HG02885 (cell line): ENCODE results near the gene NPBWR2.
"Not testable (repeated sequence)": the region's sequence is repeated elsewhere in the genome, so short reads cannot be mapped to it uniquely, and the experiment has no call there.

ENCODE experiments used
- ATAC-seq: cut with Tn5 transposase; IDR thresholded peaks from one replicate; pipeline ENCODE4 v1.9.1; 2021; ENCODE audit warnings: mild to moderate bottlenecking; ENCODE audit not compliant: unreplicated experiment, poor library complexity

NPBWR2 gene

DNA sequence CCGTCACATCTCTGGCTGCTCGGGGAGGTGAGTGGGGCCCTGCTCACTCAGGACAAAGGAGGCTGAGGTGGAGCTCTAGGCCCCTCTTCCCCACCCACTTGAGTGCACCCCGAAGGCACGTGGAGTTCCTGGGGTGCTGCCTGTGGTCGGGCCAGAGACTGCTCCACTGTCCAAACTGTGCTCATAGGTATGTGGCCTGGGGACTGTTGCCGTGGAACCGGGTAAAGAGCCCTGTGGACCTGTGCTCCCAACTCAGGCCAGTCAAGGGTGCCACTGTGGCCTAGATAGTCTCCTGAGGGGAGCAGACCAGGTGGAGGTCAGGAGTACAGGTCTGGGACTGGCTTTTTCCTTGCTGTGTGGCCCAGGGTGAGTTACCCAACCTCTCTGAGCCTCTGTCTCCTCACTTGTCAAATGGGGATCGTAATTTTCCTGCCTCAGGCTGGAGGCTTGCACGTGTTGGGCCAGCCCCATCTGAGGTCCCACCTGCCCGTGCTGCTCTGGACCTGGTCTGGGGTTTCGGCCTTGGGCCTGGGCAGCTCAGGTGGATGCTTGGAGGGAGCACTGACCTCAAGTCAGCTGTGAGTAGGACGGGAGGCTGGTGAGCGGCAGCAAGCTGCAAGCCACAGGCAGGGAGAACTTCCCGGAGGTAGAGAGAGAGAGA, 12.4 kb upstream of the NPBWR2 start:
- no peak for ATAC-seq

DNA sequence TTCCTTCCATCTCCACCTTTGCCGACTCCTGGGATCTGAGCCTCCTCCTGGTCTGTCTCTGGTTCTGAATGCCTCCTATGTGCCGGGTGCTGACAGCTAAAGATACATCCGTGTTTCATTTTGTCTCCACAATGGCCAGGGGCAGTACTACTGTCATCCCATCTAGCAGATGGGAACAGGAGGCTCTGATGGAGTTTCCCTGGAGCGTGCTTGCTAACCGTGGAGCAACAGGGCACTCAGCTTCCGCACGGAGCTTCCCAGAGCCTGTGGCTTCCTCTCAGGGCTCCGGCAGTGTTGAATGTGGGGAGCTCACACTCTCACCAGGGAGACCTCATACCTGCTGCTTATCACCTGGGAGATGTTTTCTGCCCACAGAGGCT, 11.9 kb upstream of the NPBWR2 start:
- ATAC-seq: no peak

DNA sequence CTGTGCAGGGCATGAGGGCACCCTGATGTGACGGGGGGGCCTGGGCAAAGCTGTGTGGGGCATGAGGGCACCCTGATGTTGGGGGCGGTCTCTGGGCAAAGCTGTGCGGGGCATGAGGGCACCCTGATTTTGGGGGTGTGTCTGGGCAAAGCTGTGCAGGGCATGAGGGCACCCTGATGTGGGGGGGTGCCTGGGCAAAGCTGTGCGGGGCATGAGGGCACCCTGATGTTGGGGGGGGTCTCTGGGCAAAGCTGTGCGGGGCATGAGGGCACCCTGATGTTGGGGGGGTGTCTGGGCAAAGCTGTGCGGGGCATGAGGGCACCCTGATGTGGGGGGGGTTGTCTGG, 10.0 kb upstream of the NPBWR2 start:
- ATAC-seq: not testable (repeated sequence)

DNA sequence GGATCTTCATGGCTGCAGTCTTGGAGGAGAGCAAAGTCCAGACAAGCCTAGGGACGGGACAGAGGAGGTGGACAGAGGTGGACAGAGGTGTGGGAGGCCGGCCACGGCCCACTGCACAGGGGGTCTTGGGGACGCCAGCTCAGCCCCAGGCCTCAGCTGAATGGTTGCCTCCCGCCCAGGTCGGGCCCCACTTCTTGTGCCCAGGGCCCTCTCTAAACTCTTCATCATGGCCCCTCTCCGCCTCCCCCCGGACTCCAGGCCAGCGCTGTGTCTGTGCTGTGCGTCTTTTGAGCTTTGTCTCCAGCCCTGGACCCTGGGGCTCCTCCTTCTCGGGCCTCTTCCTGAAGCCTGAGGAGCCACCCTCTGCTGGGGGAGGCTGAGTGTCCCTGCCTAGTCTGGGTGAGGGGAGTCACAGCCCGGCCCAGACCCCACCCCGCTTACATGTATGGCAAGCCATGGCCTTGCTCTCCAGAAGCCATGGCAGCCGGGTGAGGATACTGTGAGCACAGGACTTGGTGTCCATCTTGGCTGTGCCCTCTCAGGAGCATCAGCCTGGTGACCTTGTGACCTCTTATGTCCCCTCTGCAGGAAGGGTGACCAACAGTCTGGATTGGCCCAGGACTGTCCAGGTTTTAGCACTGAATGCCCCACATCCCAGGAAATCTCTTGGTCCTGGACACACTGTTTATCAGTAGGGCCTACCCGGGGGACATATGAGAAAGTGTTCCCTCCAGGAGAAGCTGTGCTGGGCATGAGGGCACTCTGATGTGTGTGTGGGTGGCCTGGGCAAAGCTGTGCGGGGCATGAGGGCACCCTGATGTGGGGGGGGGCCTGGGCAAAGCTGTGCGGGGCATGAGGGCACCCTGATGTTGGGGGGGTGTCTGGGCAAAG, 9.4 kb upstream of the NPBWR2 start:
- ATAC-seq: no peak

DNA sequence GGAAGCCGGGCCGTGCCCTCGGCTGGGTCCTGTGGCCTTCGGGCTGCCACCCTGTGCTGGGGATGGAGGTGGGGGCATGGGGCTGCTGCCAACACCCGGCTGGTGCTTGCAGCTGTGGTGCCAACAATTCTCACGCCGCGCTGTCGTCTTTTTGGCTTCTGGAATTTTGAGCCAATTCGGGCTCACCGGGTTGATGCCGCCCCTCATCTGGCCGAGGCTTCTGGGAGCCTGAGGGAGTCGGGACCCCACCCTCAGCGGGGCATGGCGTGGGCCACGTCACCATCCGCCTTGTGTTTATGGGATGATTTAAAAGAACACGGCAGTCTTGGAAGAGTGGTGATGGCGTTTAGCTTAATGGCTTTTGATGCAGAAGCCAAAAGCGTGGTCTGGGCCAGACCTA, 8.7 kb upstream of the NPBWR2 start:
- no peak for ATAC-seq

DNA sequence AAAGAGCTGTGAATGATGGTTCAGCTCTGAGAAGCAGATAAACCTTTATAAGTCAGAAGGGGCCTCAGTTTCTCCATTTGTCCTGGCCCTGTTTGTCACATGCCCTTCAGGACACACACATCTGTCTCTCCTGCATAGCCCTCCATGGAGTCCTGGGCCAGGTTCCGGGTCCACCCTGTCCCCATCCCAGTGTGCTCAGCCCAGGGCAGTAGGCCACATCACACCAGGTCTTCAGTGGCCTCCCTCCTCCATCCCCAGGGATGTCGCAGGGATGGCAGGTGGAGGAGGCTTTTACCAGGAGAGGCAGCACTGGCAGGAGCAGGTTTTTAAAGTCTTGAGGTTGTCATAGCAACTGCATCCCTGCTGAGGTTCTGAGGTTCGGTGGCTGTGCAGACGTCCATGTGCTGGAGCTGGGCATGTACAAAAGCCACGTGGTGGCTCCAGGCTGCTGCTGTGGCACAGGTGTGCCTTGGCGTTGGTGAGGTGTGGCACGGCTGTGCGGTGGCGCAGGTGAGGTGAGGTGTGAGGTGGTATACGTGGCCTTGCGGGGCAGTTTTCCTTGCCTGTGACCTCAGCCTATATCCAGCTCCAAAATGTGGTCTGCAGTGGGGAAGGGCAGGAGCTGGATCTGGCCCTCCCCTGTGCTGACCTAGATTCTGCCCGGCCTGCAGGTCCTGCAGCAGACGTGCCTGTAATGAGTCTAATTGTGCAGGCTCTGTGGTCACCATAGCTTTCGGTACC, 8.0 kb upstream of the NPBWR2 start:
- no peak for ATAC-seq

DNA sequence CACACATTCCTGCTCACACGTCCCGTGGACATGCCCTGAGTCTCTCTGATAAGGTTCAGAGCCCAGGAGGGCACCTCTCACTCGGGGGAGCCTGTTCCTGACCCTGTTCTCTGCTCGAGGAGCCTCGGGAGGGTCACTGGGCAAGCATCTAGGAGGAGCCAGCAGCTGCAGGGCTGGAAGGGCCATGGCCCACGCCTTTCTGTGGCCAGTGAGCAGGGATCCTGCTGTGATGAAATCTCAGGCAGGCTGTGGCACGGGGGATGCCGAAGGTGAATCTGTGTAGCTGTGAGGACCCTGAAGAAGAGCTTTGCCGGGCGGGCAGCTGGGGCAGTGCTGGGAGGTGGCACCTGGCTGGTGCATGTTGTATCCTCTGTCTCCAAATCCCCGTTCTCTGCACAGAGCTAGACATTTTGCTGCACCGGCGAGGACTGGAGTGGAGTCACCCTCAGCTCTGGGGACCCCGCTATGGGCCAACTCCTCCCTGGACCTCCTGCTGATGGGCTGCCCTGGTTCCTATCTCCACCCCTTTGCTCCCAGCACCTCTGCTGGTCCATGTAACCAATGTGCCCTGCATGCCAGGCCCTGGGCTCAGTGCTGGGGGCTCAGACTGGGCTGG, 7.1 kb upstream of the NPBWR2 start:
- no peak for ATAC-seq

DNA sequence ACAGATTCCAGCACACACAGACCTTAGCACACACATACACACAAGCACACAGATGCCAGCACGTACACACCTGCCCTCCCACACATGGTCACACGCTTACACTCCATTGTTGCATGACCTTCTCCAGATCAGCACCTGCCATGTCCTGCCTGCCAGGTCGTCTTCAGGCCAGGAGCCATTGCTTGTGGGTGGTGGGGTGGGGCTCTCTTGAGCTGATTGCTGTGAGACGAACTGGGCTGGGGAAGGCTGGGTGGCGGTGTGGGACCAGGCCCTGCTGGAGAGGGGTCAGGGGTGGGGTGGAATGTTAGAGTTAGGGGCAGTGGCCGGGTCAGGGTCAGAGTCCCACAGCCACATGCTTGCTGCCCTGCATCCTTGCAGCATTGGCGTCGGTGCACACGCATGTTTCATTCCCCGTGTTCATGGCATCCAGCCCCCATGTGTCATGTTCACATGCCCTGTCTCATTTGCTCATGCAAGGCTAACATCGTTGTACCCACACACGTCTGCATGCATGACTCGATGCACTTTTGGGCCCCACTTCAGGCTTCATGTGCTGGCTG, 6.5 kb upstream of the NPBWR2 start:
- no peak for ATAC-seq

DNA sequence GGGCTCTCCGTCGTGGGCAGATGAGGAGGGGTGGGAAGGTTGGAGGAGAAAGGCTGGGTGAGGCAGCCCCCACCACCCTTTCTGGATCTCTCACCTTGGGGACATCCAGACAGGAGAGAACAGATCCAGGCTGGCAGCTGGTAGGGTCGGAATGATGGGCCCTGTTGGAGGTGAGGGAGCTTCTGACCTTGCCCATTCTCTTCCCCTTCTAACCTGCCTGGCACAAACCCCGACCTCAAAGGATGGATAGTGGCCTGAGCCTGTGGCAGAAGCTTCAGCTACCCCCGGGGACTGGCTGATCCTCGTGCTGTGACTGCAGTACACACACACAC, 6.0 kb upstream of the NPBWR2 start:
- no peak for ATAC-seq

DNA sequence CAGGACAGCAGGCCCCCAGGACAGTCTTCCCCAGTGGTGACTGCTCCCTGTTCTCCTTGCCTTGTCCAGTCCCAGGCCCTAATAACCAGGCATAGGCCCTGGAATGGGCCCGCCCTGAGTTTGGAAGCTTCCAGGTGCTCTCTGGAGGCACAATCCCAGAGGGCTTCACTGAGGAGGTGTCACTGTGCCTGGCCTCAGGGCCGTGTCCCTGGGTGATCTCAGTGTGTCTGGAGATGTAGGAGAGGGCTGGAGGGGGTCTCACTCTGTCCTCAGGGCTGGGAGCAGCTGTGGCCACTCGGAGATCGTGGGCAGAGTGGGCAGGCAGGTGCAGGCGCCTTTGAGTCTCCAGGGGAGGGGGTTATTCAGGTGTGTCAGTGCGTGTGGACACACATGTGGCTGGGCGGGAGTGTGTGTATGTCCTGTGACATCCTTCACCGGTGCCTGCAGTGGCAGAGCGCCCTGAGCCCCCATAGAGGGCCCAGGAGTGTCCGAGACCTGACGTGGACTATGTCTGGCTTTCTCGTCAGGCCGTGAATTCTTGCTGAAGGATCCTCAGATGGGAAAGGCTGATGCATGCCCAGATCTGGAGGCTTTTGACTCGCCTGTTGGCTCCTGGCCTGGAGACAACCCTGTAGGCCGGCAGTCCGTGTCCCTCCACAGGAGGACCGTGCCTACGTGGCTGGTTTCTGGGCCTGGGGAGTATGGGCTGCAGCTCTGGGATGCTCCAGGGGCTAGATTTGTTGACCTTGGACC, 5.5 kb upstream of the NPBWR2 start:
- no peak for ATAC-seq

DNA sequence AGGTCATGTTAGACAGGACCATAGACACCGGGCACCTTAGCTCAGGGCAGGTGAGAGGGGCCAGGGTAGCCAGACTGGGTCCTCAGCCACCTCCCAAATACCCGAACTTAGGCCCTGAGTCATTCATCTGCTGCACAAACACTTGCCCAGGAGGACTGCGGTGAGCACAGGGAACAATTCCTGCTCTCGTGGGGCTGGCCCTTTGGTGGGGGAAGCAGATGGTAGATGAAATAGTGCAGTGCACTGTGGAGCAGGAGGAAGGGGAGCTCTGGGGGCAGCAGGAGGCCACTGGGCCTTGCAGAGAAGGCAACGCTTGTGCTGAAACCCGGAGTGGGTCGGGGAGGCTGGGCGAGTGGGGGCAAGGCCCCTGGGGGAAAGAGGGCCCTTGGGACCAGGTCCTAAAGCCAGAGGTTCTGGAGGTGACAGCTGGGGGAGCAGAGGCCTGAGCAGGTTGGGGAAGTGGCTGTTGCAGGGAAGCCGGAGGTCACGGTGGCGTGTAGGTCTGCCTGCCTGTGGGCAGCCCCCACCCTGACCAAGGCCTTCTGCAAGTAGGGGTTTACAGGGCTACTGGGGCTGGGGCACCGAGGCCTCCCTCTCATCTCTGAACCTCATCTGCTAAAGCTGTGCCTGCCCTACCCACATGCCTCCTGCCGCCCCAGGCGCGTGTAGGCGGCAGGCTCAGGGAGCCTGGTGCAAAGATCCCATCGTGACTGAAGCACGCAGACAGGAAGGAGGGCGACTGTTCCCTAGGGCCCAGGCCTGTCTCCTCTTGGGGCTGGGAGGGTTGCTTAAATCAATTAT, 4.7 kb upstream of the NPBWR2 start:
- no peak for ATAC-seq

DNA sequence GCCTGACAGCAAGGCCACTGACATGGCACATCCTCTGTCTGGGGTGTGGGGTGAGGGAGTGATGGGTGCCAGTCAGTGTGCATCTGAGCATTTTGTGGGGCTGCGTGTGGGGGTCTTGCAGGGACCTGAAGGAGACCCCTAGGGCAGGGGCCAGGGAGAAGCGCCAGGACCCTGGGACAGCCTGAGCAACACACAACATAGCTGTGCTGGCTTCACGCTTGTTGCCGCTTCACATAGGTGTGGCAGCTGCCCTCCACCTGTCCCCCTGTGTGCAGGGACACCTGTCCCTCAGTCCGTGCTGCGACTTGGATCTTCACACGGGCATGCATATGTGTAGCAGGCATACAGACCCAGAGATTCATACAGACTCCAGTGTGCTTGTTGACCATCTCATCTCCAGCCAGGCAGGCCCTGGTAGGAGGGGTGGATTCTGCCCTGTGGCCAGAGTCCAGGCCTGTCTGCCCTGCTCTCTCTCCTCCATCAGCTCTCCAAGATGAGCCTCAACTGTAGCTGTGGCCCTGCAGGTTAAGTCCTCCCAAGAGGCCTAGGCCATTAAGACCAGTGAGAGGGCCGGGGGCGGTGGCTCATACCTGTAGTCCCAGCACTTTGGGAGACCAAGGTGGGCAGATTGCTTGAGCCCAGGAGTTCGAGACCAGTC, 3.2 kb upstream of the NPBWR2 start:
- ATAC-seq: no peak

DNA sequence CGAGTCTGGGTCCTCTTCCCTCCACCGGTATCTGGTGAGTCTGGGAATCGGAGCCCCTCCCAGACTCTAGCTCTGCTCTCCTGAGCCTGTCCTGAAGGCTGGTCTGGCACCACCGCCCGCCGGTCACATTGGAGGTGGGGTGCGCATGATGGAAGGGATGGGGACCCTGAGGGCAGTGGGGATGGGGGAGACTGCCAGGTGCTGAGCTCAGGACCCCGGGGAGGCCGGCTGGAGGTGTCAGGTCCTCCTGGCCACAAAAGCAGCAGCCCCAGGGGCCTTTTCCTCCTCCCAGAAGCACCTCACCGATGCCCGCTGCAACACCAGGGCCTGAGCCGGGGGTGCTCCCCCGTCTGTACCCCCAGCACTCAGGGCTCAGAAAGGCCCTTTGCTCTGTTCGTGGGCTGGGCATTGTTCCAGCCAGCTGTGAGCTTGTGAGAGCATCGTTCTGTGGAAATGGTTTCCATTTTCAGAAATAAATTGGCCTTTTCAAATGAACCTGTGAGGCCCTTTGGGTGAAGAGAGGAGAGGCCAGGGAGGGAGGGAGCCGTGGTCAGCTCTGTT, 2.5 kb upstream of the NPBWR2 start:
- no peak for ATAC-seq

DNA sequence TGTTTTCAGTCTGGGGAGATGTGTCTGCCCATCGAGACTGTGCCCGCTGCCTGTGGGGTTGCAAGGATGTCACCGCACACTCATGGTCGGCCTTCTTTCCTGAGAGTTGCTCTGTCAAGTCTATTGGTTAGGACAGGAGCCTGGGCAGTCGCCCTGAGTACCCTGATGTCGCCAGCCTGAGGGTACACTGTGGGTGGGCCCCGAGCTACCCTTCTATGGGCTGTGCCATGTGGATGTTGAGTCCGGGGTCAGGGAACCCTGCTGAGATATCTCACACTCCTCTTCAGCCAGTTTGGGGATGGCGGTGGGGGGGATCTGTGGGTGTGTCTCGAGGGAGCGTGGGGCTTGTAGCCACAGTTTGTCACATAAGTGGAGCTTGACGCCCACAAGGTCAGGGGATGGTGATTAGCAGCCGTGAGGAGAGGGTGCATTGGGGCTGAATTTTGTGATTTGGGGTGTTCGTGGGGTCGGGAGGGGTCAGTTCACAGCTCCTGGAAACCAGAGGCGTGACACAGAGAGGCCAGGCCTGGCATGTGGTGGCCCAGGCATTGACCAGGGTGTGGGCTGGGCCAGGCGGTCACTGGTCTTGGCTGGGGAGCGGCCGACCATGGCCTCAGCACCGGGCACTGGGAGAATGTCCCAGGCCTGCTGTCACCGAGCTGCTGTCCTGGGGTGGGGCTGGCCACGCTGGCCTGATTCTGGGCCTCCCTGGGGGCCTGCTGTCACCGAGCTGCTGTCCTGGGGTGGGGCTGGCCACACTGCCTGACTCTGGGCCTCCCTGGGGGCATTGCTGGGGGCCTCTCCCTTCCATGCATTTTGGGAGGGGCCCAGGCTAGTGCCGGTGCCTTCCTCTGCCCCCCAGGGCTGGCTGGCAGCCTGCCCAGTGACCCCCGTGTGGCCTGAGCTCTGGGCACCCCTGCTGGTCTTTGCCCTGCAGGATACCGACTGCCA, 1.6 kb upstream of the NPBWR2 start:
- ATAC-seq: no peak

DNA sequence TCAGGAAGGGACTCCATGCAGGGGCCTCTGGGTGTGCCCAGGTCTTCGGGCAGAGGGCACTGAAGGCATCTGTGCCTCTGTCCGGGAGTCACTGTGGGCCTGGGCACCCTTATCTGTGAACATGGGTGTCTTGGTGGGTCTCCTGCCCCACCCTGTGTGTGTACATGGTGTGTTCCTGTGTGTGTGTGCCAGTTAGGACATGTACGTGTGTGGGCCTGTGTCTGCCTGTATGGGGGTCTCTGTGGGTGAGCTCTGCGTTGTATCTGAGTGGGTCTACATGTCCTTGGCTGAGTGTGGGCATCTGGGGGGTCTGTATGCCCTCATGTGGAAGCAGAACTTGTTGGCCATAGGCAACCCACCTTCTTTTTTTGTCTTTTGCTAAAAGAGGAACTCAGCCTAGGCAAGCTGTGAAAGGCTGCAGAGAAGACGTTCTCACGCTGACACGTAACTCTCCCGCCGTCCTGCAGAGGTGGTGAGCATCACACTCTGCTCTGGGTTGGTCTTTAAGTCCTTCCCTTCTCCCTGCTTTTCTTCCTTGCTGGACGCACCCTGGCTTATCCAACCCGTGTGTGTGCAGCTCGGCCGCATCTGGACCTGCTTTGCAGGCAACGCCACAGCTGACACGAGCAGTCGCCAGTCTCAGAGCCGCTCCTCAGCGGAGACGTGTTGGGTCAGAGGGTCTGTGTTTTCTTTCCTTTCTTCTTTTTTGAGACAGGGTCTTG, 532 bp upstream of the NPBWR2 start:
- ATAC-seq: no peak

DNA sequence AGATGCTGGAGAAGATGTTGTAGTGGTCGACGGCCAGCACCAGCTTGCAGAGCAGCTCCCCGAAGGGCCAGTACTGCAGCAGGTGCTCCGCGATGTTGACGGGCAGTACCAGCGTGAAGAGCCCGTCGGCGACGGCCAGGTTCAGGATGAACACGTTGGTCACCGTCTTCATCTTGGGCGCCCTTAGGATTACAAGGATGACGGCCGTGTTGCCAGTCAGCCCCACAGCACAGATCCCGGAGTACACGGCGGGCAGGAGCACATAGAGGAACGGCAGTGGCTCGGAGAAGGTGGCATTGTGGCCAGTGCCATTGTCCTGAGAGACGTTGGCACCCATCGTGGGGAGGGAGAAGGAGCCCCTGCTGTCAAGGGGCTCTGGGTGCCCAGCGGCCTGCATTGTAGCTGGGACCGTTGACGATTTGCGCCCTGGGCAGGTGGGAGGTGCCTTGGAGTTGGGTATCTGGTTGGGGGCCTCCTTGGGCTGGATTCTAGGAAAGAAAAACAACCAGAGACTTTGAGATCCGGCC, 867 bp downstream of the NPBWR2 start:
- no peak for ATAC-seq
